ENCODE data around the gene MEA1.

The MEA1 gene

GRCh38 chr6:43037197-43037596 lies 23.5 kb upstream of the MEA1 start:
- no peak for DNase-seq (ENCODE audit: extremely low read depth, low read depth)
- TF ChIP-seq CTCF (IDR thresholded peaks at IDR 0.05; ENCODE audit: low read depth, low read length): no peak

GRCh38 chr6:43036712-43037111 lies 23.0 kb upstream of the MEA1 start:
- TF ChIP-seq CTCF (IDR thresholded peaks at IDR 0.05; ENCODE audit: low read depth, low read length): no peak

GRCh38 chr6:43035495-43036194 lies 21.9 kb upstream of the MEA1 start:
- no peak for TF ChIP-seq CTCF (IDR thresholded peaks at IDR 0.05; ENCODE audit: low read depth, low read length)
- DNase-seq (ENCODE audit: extremely low read depth, low read depth): no peak

More at GRCh38 chr6:43036712-43037111, 23.0 kb upstream of the MEA1 start:
- DNase-seq (ENCODE audit: extremely low read depth, low read depth): no peak

GRCh38 chr6:43034190-43034525 lies 20.4 kb upstream of the MEA1 start:
- DNase-seq (ENCODE audit: extremely low read depth, low read depth): no peak
- no peak for TF ChIP-seq CTCF (IDR thresholded peaks at IDR 0.05; ENCODE audit: low read depth, low read length)

- TF ChIP-seq CTCF (IDR thresholded peaks at IDR 0.05; ENCODE audit: low read depth, low read length): no peak
- DNase-seq (ENCODE audit: extremely low read depth, low read depth): no peak
Measured at GRCh38 chr6:43033496-43034189, 19.9 kb upstream of the MEA1 start.

GRCh38 chr6:43032326-43032725 lies 18.6 kb upstream of the MEA1 start:
- no peak for DNase-seq (ENCODE audit: extremely low read depth, low read depth)
- TF ChIP-seq CTCF (IDR thresholded peaks at IDR 0.05; ENCODE audit: low read depth, low read length): no peak

- no peak for TF ChIP-seq CTCF (IDR thresholded peaks at IDR 0.05; ENCODE audit: low read depth, low read length)
- DNase-seq (ENCODE audit: extremely low read depth, low read depth): no peak
Measured at GRCh38 chr6:43029120-43029519, 15.4 kb upstream of the MEA1 start.

All from AG09319 (cell line).